ENCODE measurements around the gene STK17A. TPM values are rescaled to one million over a fixed set of nuclear protein-coding genes. Genes with fewer than 3 reads are reported as not detected.

Gene STK17A
- polyA plus RNA-seq, 1 donor from 2014 or later, result 7.9 TPM

GRCh38 chr7:43540471-43540870, 42.4 kb upstream of the STK17A start:
- Histone ChIP-seq H3K9me3 (ENCODE audit: low read length) (no peaks in the 10 kb centered on the region), H3K79me2 (replicated peaks; ENCODE audit: insufficient read depth, low read length) (no peaks in the 10 kb centered on the region), H2AFZ (ENCODE audit: low read depth, low read length) (no peak overlapping the region), H3K4me3 (ENCODE audit: low read length) (no peak overlapping the region), H3K27me3 (ENCODE audit: insufficient read depth, low read depth, low read length) (no peaks in the 10 kb centered on the region), H3K9me2 (ENCODE audit: insufficient read depth, low read length) (no peaks in the 10 kb centered on the region), H3K27ac (ENCODE audit: low read length) (no peak overlapping the region), H3F3A (ENCODE audit: insufficient read depth, low read length, poor library complexity, severe bottlenecking) (no peaks in the 10 kb centered on the region), H3K9ac (ENCODE audit: low read length) (no peak overlapping the region), H4K20me1 (ENCODE audit: insufficient read depth) (no peaks in the 10 kb centered on the region), H3K36me3 (ENCODE audit: insufficient read depth, low read length) (no peaks in the 10 kb centered on the region), H3K4me2 (ENCODE audit: low read length) (no peak overlapping the region)
- no peak for TF ChIP-seq TAF1 (IDR thresholded peaks at IDR 0.05; ENCODE audit: low read depth)
- TF ChIP-seq MXI1 (conservative IDR thresholded peaks at IDR 0.05; ENCODE audit: poor library complexity, severe bottlenecking), result no peak
- no peak for TF ChIP-seq RAD21 (conservative IDR thresholded peaks at IDR 0.05)
- no peak for TF ChIP-seq SMC3 (conservative IDR thresholded peaks at IDR 0.05; ENCODE audit: poor library complexity)
- TF ChIP-seq CTCF (IDR thresholded peaks at IDR 0.05; ENCODE audit: poor library complexity, severe bottlenecking), result no peak
- TF ChIP-seq POLR2AphosphoS5 (IDR thresholded peaks at IDR 0.05), result no peak
- TF ChIP-seq REST (IDR thresholded peaks at IDR 0.05; ENCODE audit: borderline replicate concordance), result no peak
- TF ChIP-seq EZH2 (IDR thresholded peaks at IDR 0.05; ENCODE audit: borderline replicate concordance, insufficient read depth, low read length, poor library complexity, severe bottlenecking), result no peak
- TF ChIP-seq EP300 (conservative IDR thresholded peaks at IDR 0.05; ENCODE audit: poor library complexity, severe bottlenecking), result no peak

GRCh38 chr7:43542716-43543115, 40.2 kb upstream of the STK17A start:
- no peaks in the 10 kb centered on the region for H3K27me3 ChIP-seq (ENCODE audit: insufficient read depth, low read depth, low read length)
- no peaks in the 10 kb centered on the region for H3K79me2 ChIP-seq (replicated peaks; ENCODE audit: insufficient read depth, low read length)
- H3K9ac ChIP-seq (ENCODE audit: low read length), result no peak overlapping the region
- no peaks in the 10 kb centered on the region for H3K9me3 ChIP-seq (ENCODE audit: low read length)
- H3F3A ChIP-seq (ENCODE audit: insufficient read depth, low read length, poor library complexity, severe bottlenecking), result no peaks in the 10 kb centered on the region
- H3K4me3 ChIP-seq (ENCODE audit: low read length), result no peak overlapping the region
- H3K36me3 ChIP-seq (ENCODE audit: insufficient read depth, low read length), result no peaks in the 10 kb centered on the region
- H3K4me2 ChIP-seq (ENCODE audit: low read length), result no peak overlapping the region
- H3K9me2 ChIP-seq (ENCODE audit: insufficient read depth, low read length), result no peaks in the 10 kb centered on the region
- no peak overlapping the region for H2AFZ ChIP-seq (ENCODE audit: low read depth, low read length)
- no peak for TF ChIP-seq EP300 (conservative IDR thresholded peaks at IDR 0.05; ENCODE audit: poor library complexity, severe bottlenecking)
- no peak for TF ChIP-seq POLR2AphosphoS5 (IDR thresholded peaks at IDR 0.05)
- no peak for TF ChIP-seq EZH2 (IDR thresholded peaks at IDR 0.05; ENCODE audit: borderline replicate concordance, insufficient read depth, low read length, poor library complexity, severe bottlenecking)
- TF ChIP-seq MXI1 (conservative IDR thresholded peaks at IDR 0.05; ENCODE audit: poor library complexity, severe bottlenecking), result no peak
- TF ChIP-seq TAF1 (IDR thresholded peaks at IDR 0.05; ENCODE audit: low read depth), result no peak
- no peak for TF ChIP-seq REST (IDR thresholded peaks at IDR 0.05; ENCODE audit: borderline replicate concordance)
- no peak for TF ChIP-seq CTCF (IDR thresholded peaks at IDR 0.05; ENCODE audit: poor library complexity, severe bottlenecking)
- TF ChIP-seq SMC3 (conservative IDR thresholded peaks at IDR 0.05; ENCODE audit: poor library complexity), result no peak
- no peak for TF ChIP-seq RAD21 (conservative IDR thresholded peaks at IDR 0.05)
- no peak overlapping the region for H3K27ac ChIP-seq (ENCODE audit: low read length)
- H4K20me1 ChIP-seq (ENCODE audit: insufficient read depth), result no peaks in the 10 kb centered on the region
